ENCODE measurements around the gene ELMOD3.
A peak's percentile ranks its signal among the peaks of the same experiment; 100 is the strongest.
"Not testable (repeated sequence)": the region's sequence is repeated elsewhere in the genome, so short reads cannot be mapped to it uniquely, and the experiment has no call there.

Gene ELMOD3

GRCh38 chr2:85429213-85429923 is 74.8 kb downstream of the ELMOD3 start:
- no peak for DNase-seq

GRCh38 chr2:85429924-85430289 is 75.3 kb downstream of the ELMOD3 start:
- no peak for DNase-seq

DNA sequence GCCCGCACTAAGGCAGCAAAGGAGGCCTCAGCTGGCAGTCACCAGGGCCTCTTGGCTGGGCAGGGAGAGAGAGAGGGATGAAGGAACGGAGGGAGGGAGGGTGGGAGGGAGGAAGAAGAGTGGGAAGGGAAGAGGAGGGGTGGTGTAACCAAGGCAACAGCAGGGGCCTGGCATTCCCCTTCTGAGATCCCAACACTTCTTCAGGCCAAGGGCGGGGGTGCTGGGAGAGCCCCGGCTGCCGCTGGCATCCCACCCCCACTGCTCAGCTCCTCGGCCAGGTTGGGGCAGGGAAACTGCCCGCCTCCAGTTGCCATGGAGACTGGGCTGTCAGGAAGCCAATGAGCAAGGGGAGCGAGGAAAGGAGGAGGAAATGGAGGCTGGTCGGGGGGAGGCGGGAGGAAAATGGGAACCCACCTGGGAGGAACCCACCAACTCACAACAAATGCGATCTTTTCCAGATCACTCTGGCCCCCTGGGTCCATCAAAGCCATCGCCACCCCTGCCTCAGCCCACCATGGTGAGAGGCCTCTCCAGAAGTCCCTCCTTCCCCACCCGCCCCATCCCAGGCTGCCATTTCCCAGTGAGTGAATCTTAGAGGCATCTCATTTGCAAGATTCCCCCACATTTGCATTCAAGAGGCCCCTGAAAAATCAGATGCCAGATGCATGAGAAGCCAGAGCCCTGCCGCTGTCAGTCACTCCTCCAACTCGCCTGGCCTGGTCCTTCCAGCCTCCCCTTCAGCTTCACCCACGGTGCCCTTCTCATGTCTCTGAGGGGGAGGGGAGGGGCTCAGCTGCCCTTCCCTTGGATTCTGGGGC is 76.4 kb downstream of the ELMOD3 start:
- DNase-seq: no peak

GRCh38 chr2:85431570-85432205 is 77.1 kb downstream of the ELMOD3 start:
- no peak for DNase-seq

DNA sequence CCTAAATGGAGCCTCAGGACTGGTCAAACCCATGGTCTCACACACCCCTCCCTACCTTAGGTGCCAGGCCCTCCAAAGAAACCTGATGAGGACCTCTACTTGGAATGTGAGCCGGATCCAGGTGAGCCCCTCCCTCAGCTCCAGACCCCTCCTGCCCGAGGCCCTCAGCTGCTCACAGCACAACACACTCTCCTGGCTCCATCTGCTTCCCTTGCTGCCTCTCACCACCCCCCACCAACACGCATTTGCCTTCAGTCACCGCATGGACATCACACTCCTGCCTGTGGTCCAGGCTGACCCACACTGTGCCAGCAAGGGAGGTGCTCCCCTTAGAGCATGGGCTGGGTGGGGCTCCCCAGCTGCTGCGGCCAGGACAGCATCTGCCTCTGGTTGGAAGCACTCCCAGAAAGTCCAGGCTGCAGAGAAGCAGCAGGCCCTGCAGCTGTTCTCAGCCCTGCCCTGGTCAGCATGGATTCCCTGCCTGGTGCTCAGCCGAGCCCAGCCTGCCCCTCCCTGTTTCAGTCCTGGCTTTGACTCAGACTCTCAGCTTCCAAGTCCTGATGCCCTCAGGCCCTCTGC is 79.0 kb downstream of the ELMOD3 start:
- DNase-seq: no peak

- DNase-seq: peak; percentile 50
Observed at GRCh38 chr2:85434696-85435095, 80.1 kb downstream of the ELMOD3 start.

DNA sequence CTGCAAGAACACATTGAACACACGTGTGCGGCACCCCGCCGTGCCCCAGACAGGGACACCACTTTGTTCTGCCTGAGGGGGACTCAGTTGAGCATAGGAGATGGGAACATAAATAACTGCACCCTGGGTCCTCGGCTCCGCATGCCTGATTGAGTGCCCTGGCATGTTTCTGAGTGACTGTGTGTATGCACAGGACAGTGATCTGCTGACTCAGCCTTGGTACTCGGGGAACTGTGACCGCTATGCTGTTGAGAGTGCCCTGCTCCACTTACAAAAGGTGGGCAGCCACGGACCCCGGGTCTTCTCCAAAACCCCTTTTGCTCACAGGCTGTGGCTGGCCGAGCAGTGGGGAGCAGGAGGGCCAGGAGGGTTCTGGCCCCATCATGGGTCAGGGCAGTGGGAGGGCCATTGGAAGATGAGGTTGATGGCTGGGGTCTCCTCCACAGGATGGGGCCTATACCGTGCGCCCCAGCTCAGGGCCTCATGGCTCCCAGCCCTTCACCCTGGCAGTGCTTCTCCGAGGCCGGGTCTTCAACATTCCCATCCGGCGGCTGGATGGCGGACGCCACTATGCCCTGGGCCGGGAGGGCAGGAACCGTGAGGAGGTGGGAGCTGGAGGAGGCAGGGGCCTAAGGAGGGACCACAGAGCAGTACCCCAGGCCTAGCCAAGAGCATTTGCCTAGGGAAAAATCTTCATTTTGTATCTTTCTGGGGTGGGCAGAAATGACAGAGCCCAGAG is 80.8 kb downstream of the ELMOD3 start:
- no peak for DNase-seq

GRCh38 chr2:85435981-85436835 is 81.6 kb downstream of the ELMOD3 start:
- DNase-seq: peak; percentile 42

- no peak for DNase-seq
Observed at GRCh38 chr2:85436836-85437487, 82.4 kb downstream of the ELMOD3 start.

GRCh38 chr2:85437488-85438200 is 83.1 kb downstream of the ELMOD3 start:
- DNase-seq: peak; percentile 95

- DNase-seq: peak; percentile 57
Observed at GRCh38 chr2:85438201-85439024, 83.8 kb downstream of the ELMOD3 start.

GRCh38 chr2:85439025-85439472 is 84.5 kb downstream of the ELMOD3 start:
- no peak for DNase-seq

DNA sequence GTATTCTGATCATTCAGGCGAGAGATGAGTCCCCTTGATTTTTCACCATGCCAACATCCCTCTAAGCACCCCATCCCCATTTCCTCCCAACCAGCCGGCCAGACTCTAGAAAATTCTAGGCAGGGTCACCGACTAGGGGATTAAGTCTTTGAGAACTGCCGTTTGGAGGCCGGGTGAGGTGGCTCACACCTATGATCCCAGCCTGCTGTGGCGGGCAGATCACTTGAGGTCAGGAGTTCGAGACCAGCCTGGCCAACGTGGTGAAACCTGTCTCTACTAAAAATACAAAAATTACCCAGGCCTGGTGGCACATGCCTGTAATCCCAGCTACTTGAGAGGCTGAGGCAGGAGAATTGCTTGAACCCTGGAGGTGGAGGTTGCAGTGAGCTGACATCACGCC is 85.0 kb downstream of the ELMOD3 start:
- not testable (repeated sequence) for DNase-seq

DNA sequence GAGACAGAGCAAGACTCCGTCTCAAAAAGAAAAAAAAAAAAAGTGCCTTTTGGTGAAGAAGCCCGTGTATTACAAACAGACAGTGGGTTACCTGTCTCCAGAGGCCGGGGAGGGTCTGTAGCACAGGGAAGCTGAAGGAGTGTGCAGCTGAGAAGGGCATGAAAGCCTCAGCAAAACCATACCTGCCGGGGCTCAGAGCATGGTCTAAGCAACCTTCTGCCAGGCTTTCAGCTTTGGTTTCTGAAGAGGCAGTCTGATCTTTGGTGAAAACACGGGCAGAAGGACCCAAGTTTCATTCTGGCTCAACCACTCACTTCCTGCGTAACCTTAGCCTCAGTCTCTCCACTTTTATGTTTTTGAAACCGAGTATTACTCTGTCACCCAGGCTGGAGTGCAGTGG is 85.4 kb downstream of the ELMOD3 start:
- DNase-seq: no peak

DNA sequence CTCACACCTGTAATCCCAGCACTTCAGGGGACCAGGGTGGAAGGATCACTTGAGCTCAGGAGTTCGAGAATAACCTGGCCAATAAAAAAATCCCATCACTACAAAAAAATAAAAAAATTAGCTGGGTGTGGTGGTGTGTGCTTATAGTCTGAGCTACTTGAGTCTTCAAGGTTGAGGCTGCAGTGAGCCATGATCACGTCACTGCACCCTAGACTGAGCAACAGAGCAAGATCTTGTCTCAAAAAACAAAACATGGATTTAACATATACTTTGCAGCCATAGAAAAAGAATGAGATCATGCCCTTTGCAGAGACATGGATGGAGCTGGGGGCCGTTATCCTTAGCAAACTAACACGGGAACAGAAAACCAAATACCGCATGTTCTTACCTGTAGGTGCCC is 86.2 kb downstream of the ELMOD3 start:
- DNase-seq: no peak

All from hematopoietic multipotent progenitor cell treated with erythropoietin and hydrocortisone succinate and interleukin-3 and kit ligand, for 4 days (in vitro differentiated cells).